ENCODE measurements around the gene ALK.

The ALK gene

DNA sequence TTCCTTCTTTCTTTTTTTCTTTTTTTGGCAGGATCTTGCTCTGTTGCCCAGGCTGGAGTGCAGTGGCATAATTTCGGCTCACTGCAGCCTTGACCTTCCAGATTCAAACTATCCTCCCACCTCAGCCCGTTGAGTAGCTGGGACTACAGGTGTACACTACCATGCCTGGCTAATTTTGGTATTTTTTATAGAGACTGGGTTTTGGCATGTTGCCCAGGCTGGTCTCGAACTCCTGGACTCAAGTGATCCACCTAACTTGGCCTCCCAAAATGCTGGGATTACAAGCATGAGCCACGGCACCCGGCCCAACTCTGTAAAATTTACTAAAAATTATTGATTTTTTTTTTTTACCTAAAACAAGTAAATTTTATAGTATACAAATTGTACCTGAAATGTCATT is 360.8 kb downstream of the ALK start:
- no peak overlapping the region for H3K27ac ChIP-seq
- TF ChIP-seq, protein P1, sequence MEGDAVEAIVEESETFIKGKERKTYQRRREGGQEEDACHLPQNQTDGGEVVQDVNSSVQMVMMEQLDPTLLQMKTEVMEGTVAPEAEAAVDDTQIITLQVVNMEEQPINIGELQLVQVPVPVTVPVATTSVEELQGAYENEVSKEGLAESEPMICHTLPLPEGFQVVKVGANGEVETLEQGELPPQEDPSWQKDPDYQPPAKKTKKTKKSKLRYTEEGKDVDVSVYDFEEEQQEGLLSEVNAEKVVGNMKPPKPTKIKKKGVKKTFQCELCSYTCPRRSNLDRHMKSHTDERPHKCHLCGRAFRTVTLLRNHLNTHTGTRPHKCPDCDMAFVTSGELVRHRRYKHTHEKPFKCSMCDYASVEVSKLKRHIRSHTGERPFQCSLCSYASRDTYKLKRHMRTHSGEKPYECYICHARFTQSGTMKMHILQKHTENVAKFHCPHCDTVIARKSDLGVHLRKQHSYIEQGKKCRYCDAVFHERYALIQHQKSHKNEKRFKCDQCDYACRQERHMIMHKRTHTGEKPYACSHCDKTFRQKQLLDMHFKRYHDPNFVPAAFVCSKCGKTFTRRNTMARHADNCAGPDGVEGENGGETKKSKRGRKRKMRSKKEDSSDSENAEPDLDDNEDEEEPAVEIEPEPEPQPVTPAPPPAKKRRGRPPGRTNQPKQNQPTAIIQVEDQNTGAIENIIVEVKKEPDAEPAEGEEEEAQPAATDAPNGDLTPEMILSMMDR (IDR thresholded peaks at IDR 0.05): no peak
- no peak for DNase-seq (ENCODE audit: low spot score)

DNA sequence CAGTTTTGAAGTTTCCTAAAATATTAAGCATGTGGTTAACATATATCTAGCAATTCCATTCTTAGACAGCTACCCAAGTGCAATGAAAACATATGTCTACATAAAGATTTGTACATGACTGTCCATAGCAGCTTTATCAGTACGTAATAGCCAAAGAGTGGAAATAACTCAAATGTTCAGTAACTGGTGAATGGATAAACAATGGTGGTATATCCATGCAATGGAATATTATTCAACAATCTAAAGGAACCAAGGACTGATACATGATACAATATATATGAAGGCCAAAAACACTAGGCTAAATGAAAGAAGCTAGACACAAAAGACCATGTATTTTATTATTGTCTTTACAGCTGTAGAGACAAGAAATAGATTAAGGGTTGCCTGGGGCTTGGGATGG is 361.4 kb downstream of the ALK start:
- DNase-seq (ENCODE audit: low spot score): no peak
- H3K27ac ChIP-seq: no peak overlapping the region
- H3K4me3 ChIP-seq: no peak overlapping the region
- TF ChIP-seq, protein P1 (IDR thresholded peaks at IDR 0.05): no peak

More for the DNA sequence above, 360.8 kb downstream of the ALK start:
- H3K4me3 ChIP-seq: no peak overlapping the region

DNA sequence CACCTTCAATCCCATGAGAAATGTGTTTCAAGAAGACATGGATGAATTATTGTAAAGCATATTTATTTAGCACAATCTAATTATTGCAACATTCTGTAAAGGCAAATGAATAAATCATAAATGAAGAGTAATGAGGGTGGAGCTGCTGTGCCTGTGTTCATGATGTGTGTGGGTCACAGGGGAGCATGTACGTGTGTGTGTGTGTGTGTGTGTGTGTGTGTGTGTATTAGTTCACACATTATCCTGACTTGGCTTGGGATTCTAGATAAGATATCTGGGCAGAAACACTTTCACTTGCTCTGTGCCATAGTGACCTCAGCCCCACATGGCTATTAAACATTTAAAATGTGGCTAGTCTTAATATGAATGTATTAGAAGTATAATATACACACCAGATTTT is 361.8 kb downstream of the ALK start:
- DNase-seq (ENCODE audit: low spot score): no peak
- Histone ChIP-seq H3K4me3 (no peak overlapping the region), H3K27ac (no peak overlapping the region)
- TF ChIP-seq, protein P1 (IDR thresholded peaks at IDR 0.05): no peak

DNA sequence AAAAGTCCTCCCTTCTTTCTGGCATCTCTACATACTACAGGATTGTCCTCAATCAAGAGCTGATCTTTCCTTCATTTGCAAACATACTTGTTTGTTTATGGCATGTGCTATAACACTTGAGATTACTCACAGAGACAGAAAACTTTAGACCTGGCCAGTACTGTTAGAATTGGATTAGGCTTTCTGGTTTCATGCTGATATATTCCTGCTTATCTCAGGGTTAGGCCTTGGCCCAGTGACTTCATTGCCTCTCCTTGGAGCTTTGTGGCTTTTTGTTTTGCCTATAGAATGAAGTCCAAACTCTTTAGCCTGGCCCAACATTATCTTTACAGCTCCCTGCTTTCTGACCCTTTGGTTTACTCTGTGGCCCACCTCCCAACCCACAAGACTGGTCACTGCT is 363.3 kb downstream of the ALK start:
- H3K4me3 ChIP-seq: no peak overlapping the region
- TF ChIP-seq, protein P1 (IDR thresholded peaks at IDR 0.05): no peak
- H3K27ac ChIP-seq: no peak overlapping the region
- DNase-seq (ENCODE audit: low spot score): no peak

DNA sequence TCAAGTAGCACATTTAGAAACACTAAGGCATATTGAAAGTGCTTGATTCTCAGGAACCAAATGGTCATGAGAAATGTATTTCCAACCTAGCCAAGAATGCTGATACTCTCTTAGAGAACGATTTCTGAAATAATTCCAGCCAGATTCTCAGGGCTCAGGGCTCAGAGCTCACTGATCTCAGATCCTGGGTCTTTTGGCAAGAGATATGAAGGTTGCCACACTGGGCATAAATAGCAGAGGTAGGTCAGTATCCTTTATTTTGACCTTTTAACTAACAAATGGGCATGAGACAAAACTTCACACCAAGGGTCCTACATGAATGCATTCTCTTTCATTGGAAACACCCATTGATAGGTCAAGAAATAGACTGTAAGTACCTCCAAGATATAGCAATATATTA is 364.1 kb downstream of the ALK start:
- TF ChIP-seq, protein P1 (IDR thresholded peaks at IDR 0.05): no peak
- DNase-seq (ENCODE audit: low spot score): no peak
- H3K4me3 ChIP-seq: no peak overlapping the region
- no peak overlapping the region for H3K27ac ChIP-seq

DNA sequence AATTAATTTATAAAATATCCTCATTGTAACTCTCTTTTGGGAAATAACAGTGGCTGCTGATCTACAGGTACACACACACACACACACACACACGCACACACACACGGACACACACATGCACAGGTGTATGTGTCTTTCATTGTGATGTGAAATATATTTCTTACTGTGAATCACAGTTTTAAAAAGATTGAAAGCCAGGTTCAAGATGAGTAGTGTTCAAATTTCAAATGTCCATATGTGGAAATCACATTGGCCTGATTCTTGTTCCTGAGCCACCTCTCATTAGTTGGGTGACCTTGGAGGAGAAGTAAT is 372.4 kb downstream of the ALK start:
- H3K4me3 ChIP-seq: no peak overlapping the region
- TF ChIP-seq, protein P1 (IDR thresholded peaks at IDR 0.05): no peak
- H3K27ac ChIP-seq: no peak overlapping the region
- DNase-seq (ENCODE audit: low spot score): no peak

DNA sequence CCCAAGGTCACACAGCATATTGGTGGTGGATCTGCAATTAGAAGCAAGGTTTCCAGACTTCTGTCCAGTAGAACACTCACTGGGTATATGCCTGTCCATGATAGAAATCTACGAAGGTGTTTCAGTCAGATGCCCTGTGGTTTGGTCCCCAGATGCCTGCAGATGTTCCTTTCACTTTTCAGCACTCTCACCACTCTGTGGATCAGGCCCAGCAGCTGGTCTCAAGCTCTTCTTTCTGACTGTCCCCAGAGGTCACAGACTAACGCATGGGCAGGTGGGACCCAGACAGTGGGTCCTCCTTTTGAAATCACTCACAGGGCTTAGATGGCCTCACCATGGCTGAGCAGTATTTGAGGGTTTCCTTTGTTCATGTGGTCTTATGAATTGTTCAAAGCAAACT is 376.5 kb downstream of the ALK start:
- Histone ChIP-seq H3K4me3 (no peak overlapping the region), H3K27ac (no peak overlapping the region)
- DNase-seq (ENCODE audit: low spot score): no peak
- TF ChIP-seq, protein P1 (IDR thresholded peaks at IDR 0.05): no peak
